K562 (cell line): ENCODE results near the gene ATP8A1. TPM values are rescaled to one million over a fixed set of nuclear protein-coding genes. Genes with fewer than 3 reads are reported as not detected.

Experiments used
- CLOCK ChIP-seq: fragments of 250-450 bp; sonication (Bioruptor Pico); IDR thresholded peaks from 2 replicates; pipeline ENCODE4 v1.4.0; 2020; ENCODE audit warnings: mild to moderate bottlenecking, moderate library complexity, borderline replicate concordance
- E2F4 ChIP-seq: sonication (generic); formaldehyde crosslinking; IDR thresholded peaks from 2 replicates; pipeline ENCODE4 v1.8.0; 2022; ENCODE audit warnings: mild to moderate bottlenecking, low read depth, missing genetic modification reagents
- KDM1A ChIP-seq, 2 experiments: fragments of 450-650 bp; IDR thresholded peaks; 2 replicates each; pipeline ENCODE4 v1.6.1; 2016; ENCODE audit warnings: mild to moderate bottlenecking in 2 of 2
- MLLT1 ChIP-seq, 2 experiments: fragments of 450-650 bp; IDR thresholded peaks; 2 replicates each; pipeline ENCODE4 v1.6.1; 2016
- MTA2 ChIP-seq: fragments of 450-650 bp; IDR thresholded peaks from 2 replicates; pipeline ENCODE4 v1.6.1; 2016; ENCODE audit warnings: low read depth
- ZNF354B ChIP-seq: fragments of 250-450 bp; sonication (Bioruptor Pico); IDR thresholded peaks from 2 replicates; pipeline ENCODE4 v1.4.0; 2020
- ZZZ3 ChIP-seq: fragments of 450-650 bp; IDR thresholded peaks from 2 replicates; pipeline ENCODE4 v1.6.1; 2016; ENCODE audit warnings: antibody characterized with exemption, mild to moderate bottlenecking, moderate library complexity
- polyA plus RNA-seq, 8 experiments: library from polyadenylated mRNA; depleted of rRNA in 4 of 8; stranded (reverse) in 5 of 8; unstranded in 3 of 8; fragments of >200 nt; fragmentation: Nextera tagmentation in 2 of 8; fragmentation: Illumina TruSeq in 1 of 8; extraction: Ambion mirVana in 2 of 8; extraction: Trizol in 1 of 8; gene quantifications; 2 replicates each; pipeline versions ENCODE4 v1.2.1 to v1.2.3, GENCODE V29; 2011 to 2014; ENCODE audit warnings: inconsistent platforms in 1 of 8, missing spikeins in 1 of 8
- total RNA-seq, 7 experiments: library from RNA; depleted of rRNA in 6 of 7; stranded (reverse); fragments of >200 nt in 6 of 7; fragmentation: Illumina TruSeq in 2 of 7; extraction: Trizol in 2 of 7; gene quantifications; 2 replicates each; pipeline versions ENCODE4 v1.2.1 to v1.2.3, GENCODE V29; 2011 to 2021; ENCODE audit warnings: low replicate concordance in 1 of 7

Gene ATP8A1
- total and polyA plus RNA-seq, 9 of the 15 experiments (the other 6 are each of a cell fraction or from before 2014, with no cell fraction given) = 0.05 to 0.29 (median 0.07) TPM; not detected in 2

GRCh38 chr4:42442601-42443000, 214.3 kb downstream of the ATP8A1 start (continued):
- TF ChIP-seq CLOCK = no peak
- TF ChIP-seq ZZZ3 = no peak
- TF ChIP-seq KDM1A (IDR thresholded peaks at IDR 0.05) = no peak
- TF ChIP-seq ZNF354B (CRISPR knock-in tag) = no peak
- no peak for TF ChIP-seq MLLT1 (IDR thresholded peaks at IDR 0.05)
- TF ChIP-seq MTA2 = no peak
- TF ChIP-seq E2F4 (CRISPR knock-in tag) = no peak
